ENCODE data around the gene ERCC3. TPM values are rescaled to one million over a fixed set of nuclear protein-coding genes. Genes with fewer than 3 reads are reported as not detected.
"Not testable (repeated sequence)": the region's sequence is repeated elsewhere in the genome, so short reads cannot be mapped to it uniquely, and the experiment has no call there.

The ERCC3 gene
- total RNA-seq, 2 experiments from 2014 or later = 40.0 to 44.0 TPM

- ATAC-seq (ENCODE audit: poor library complexity) = no peak
Measured at GRCh38 chr2:127216095-127216494, 77.8 kb downstream of the ERCC3 start.

DNA sequence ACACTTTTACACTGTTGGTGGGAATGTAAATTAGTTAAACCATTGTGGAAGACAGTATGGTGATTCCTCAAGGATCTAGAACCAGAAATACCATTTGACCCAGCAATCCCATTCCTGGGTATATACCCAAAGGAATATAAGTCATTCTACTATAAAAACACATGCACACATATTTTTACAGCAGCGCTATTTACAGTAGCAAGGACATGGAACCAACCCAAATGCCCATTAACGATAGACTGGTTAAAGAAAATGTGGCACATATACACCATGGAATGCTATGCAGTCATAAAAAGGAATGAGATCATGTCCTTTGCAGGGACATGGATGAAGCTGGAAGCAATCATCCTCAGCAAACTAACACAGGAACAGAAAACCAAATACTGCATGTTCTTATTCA lies 79.7 kb downstream of the ERCC3 start:
- H3K27ac ChIP-seq (ENCODE audit: low read depth in 1 of 2, low read length in 2 of 2); ATAC-seq (ENCODE audit: poor library complexity); H3K36me3 ChIP-seq (ENCODE audit: insufficient read depth, low read length); H3K4me3 ChIP-seq (ENCODE audit: low read length); H3K36me3 Mint-ChIP-seq (ENCODE audit: low read depth); H3K4me1 ChIP-seq (ENCODE audit: insufficient read depth, low read length); CTCF ChIA-PET; DNase-seq; POLR2A ChIA-PET; intact Hi-C loops (cut with DNase I, micrococcal nuclease); H3K9me3 Mint-ChIP-seq; H3K4me1 Mint-ChIP-seq (ENCODE audit: low read depth); H3K27ac Mint-ChIP-seq; H3K4me3 Mint-ChIP-seq: not testable (repeated sequence)
- H3K27me3 Mint-ChIP-seq = peaks cover 95% of the 10 kb centered on the region
- peaks cover 26 to 37% of the 10 kb centered on the region in 2 experiments for H3K27me3 ChIP-seq (ENCODE audit: control insufficient read depth in 1 of 2, insufficient read depth in 2 of 2, low read length in 2 of 2)
- peaks cover 11 to 14% of the 10 kb centered on the region in 2 experiments for H3K9me3 ChIP-seq (ENCODE audit: control insufficient read depth in 1 of 2, insufficient read depth in 1 of 2, low read length in 2 of 2)

More at GRCh38 chr2:127216095-127216494, 77.8 kb downstream of the ERCC3 start:
- Mint-ChIP-seq H3K27me3 (peaks cover 87% of the 10 kb centered on the region), H3K36me3 (ENCODE audit: low read depth) (no peaks in the 10 kb centered on the region), H3K4me3 (no peak overlapping the region), H3K4me1 (ENCODE audit: low read depth) (peaks cover 19% of the 10 kb centered on the region), H3K27ac (no peak overlapping the region), H3K9me3 (peaks cover 4% of the 10 kb centered on the region)
- ChIA-PET CTCF (no interaction called here), POLR2A (no interaction called here)
- H3K9me3 ChIP-seq (ENCODE audit: control insufficient read depth in 1 of 2, insufficient read depth in 1 of 2, low read length in 2 of 2) = peaks cover 11 to 19% of the 10 kb centered on the region in 2 experiments
- H3K27me3 ChIP-seq (ENCODE audit: control insufficient read depth in 1 of 2, insufficient read depth in 2 of 2, low read length in 2 of 2) = peaks cover 38 to 49% of the 10 kb centered on the region in 2 experiments
- intact Hi-C loops (cut with DNase I, micrococcal nuclease) = no loop called here
- no peaks in the 10 kb centered on the region for H3K36me3 ChIP-seq (ENCODE audit: insufficient read depth, low read length)
- DNase-seq = no peak
- TF ChIP-seq, protein P1, sequence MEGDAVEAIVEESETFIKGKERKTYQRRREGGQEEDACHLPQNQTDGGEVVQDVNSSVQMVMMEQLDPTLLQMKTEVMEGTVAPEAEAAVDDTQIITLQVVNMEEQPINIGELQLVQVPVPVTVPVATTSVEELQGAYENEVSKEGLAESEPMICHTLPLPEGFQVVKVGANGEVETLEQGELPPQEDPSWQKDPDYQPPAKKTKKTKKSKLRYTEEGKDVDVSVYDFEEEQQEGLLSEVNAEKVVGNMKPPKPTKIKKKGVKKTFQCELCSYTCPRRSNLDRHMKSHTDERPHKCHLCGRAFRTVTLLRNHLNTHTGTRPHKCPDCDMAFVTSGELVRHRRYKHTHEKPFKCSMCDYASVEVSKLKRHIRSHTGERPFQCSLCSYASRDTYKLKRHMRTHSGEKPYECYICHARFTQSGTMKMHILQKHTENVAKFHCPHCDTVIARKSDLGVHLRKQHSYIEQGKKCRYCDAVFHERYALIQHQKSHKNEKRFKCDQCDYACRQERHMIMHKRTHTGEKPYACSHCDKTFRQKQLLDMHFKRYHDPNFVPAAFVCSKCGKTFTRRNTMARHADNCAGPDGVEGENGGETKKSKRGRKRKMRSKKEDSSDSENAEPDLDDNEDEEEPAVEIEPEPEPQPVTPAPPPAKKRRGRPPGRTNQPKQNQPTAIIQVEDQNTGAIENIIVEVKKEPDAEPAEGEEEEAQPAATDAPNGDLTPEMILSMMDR (IDR thresholded peaks at IDR 0.05) = no peak
- H3K4me3 ChIP-seq (ENCODE audit: low read length) = no peak overlapping the region
- H3K4me1 ChIP-seq (ENCODE audit: insufficient read depth, low read length) = peaks cover 20% of the 10 kb centered on the region
- H3K27ac ChIP-seq (ENCODE audit: low read depth in 1 of 2, low read length in 2 of 2) = no peak overlapping the region

DNA sequence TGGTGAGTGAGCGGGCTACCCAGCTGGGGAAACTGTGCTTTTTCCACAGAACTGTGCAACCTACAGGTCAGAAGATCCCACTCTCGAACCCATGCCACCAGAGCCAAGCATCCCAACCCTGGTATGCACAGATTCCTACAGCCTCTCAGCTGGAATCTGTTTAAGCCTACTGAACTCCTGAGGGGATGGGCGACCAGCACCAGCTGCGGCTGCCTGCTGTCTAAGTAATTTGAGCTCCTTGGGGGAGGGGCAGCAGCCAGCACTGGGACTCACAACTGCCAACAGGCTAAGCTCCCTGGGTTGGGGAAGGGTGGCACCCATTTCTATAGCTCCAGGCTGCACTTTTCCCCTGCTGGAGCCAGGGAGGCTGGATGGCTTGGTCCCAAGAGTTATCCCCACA lies 85.6 kb downstream of the ERCC3 start:
- intact Hi-C loops (cut with DNase I, micrococcal nuclease) = no loop called here
- ATAC-seq (ENCODE audit: poor library complexity) = no peak

More for the DNA sequence above, 85.6 kb downstream of the ERCC3 start:
- no peaks in the 10 kb centered on the region for H3K36me3 ChIP-seq (ENCODE audit: insufficient read depth, low read length)
- Mint-ChIP-seq H3K9me3 (peaks cover 2% of the 10 kb centered on the region), H3K36me3 (ENCODE audit: low read depth) (no peaks in the 10 kb centered on the region), H3K4me1 (ENCODE audit: low read depth) (no peaks in the 10 kb centered on the region), H3K4me3 (no peak overlapping the region), H3K27ac (no peak overlapping the region), H3K27me3 (peaks cover 72% of the 10 kb centered on the region)
- no peak overlapping the region for H3K4me3 ChIP-seq (ENCODE audit: low read length)
- ChIA-PET CTCF (no interaction called here), POLR2A (no interaction called here)
- no peaks in the 10 kb centered on the region for H3K4me1 ChIP-seq (ENCODE audit: insufficient read depth, low read length)
- TF ChIP-seq, protein P1 (IDR thresholded peaks at IDR 0.05) = no peak
- no peak for DNase-seq
- H3K9me3 ChIP-seq (ENCODE audit: control insufficient read depth in 1 of 2, insufficient read depth in 1 of 2, low read length in 2 of 2) = peaks cover 0 to 8% of the 10 kb centered on the region in 2 experiments
- H3K27me3 ChIP-seq (ENCODE audit: control insufficient read depth in 1 of 2, insufficient read depth in 2 of 2, low read length in 2 of 2) = peaks cover 2 to 17% of the 10 kb centered on the region in 2 experiments
- no peak overlapping the region for H3K27ac ChIP-seq (ENCODE audit: low read depth in 1 of 2, low read length in 2 of 2)

Other genes starting within 250 kb of the ERCC3 start
- 100 to 1,000 TPM in 1 of 2 experiments, 10 to 100 TPM in 1; 98.8 to 104 TPM for gene BIN1, start 187.0 kb downstream of the ERCC3 start, total RNA-seq
- not detected for gene CYP27C1, start 73.8 kb downstream of the ERCC3 start, total RNA-seq
- gene MAP3K2, start 93.8 kb upstream of the ERCC3 start, total RNA-seq = 100 to 1,000 TPM; 103 to 105 TPM
- gene PROC, start 124.3 kb upstream of the ERCC3 start, total RNA-seq = under 1 TPM in 1 of 2 experiments, not detected in 1; 0.28 TPM
- 10 to 100 TPM; 24.9 to 26.0 TPM for gene IWS1, start 232.3 kb upstream of the ERCC3 start, total RNA-seq
- gene MYO7B, start 241.5 kb upstream of the ERCC3 start, total RNA-seq = under 1 TPM; 0.05 to 0.14 TPM